ENCODE results near the gene FXYD1.

The FXYD1 gene

DNA sequence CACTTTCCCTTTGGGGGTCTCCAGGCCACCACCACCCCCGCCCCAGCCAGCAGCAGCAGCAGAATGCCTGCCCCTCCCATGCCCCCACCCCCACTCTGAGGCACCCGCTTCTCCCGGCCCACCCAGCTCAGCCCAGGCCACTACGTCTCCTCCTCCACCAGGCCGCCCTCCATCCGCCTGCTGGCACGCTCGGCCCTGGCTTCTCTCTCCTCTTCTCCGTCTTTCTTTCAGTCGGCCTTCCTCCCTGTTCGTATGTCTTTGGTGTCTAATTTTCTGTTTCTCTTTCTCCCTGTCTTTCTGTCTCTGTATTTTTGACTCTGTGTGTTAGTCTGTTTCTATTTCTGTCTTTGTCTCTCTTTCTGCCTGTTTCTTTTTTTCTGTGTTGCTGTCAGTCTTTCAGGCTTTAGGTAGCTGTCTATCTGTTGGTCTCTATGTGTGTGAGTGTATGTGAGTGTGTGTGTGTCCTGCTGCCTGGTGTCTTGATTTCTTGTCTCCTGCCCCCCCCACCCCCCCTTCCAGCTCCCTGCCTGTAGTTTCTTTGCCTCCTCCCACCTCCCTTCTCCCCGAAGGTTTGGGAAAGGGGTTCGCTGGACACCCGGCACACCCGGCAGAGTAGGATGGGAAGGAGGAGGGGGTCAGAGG, 3.9 kb upstream of the FXYD1 start, which contains the start of gene LGI4:
Gene LGI4, minus strand, starts transcription at position 459 of the 642 bp plus-strand sequence. Its CDS starts 379 bp downstream, at position 80.
- H3K36me3 ChIP-seq (ENCODE audit: insufficient read depth, low read length), result no peaks in the 10 kb centered on the region
- ATAC-seq (ENCODE audit: insufficient read depth, low read depth) (no peak), DNase-seq (no peak)
- H4K20me1 ChIP-seq (ENCODE audit: insufficient read depth, low read length), result no peaks in the 10 kb centered on the region
- no peaks in the 10 kb centered on the region for H3K4me1 ChIP-seq (ENCODE audit: insufficient read depth, low read length)
- no peaks in the 10 kb centered on the region for H3K79me2 ChIP-seq (ENCODE audit: insufficient read depth, low read length)
- no peaks in the 10 kb centered on the region for H3K27me3 ChIP-seq (ENCODE audit: insufficient read depth, low read length, poor library complexity)
- no peak within 1 kb of the TSS for H3K4me3 ChIP-seq (ENCODE audit: low read depth in 1 of 2, low read length in 2 of 2)
- H3K9me3 ChIP-seq (ENCODE audit: insufficient read depth, low read length, severe bottlenecking), result no peaks in the 10 kb centered on the region
- no peak within 1 kb of the TSS for H3K4me2 ChIP-seq (ENCODE audit: insufficient read depth, low read length)
- no peak within 1 kb of the TSS for H3K9ac ChIP-seq (ENCODE audit: low read depth, low read length)
- no peak within 1 kb of the TSS for H2AFZ ChIP-seq (ENCODE audit: low read depth, low read length)
- no peak within 1 kb of the TSS for H3K27ac ChIP-seq (ENCODE audit: low read length)
- TF ChIP-seq EZH2 (IDR thresholded peaks at IDR 0.05; ENCODE audit: borderline replicate concordance, low read depth, low read length, severe bottlenecking), result no peak
- TF ChIP-seq, protein P1, sequence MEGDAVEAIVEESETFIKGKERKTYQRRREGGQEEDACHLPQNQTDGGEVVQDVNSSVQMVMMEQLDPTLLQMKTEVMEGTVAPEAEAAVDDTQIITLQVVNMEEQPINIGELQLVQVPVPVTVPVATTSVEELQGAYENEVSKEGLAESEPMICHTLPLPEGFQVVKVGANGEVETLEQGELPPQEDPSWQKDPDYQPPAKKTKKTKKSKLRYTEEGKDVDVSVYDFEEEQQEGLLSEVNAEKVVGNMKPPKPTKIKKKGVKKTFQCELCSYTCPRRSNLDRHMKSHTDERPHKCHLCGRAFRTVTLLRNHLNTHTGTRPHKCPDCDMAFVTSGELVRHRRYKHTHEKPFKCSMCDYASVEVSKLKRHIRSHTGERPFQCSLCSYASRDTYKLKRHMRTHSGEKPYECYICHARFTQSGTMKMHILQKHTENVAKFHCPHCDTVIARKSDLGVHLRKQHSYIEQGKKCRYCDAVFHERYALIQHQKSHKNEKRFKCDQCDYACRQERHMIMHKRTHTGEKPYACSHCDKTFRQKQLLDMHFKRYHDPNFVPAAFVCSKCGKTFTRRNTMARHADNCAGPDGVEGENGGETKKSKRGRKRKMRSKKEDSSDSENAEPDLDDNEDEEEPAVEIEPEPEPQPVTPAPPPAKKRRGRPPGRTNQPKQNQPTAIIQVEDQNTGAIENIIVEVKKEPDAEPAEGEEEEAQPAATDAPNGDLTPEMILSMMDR (IDR thresholded peaks at IDR 0.05; ENCODE audit: borderline replicate concordance, extremely low read depth, low read length, poor library complexity, severe bottlenecking), result no peak

DNA sequence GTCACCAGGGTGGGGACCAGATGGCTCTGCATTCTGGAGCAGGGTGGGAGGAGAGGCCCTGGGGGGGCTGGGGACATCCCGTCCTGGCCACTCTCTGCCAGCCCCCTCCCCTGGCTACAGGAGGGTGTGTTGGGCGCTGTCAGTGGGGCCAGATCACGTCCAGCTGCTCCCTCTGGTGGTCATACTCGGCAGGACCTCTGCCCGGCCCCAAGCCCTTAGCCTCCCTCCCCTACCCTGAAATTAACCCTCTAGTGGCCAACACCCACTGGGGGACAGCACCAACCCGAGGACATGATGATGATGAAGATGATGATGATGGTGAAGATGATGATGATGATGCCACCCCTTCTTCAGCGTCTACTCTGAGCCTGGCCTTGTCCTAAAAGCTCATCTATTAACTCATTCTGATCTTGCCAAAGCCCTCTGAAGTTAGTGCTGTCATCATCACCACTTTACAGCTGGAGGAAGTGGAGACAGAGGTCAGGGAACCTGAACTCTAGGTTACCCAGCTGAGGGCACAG, 3.2 kb upstream of the FXYD1 start:
- ATAC-seq (ENCODE audit: insufficient read depth, low read depth) (peak; percentile 97), DNase-seq (peak; percentile 67)
- H3K27ac ChIP-seq (ENCODE audit: low read length), result no peak overlapping the region
- no peak overlapping the region for H3K4me2 ChIP-seq (ENCODE audit: insufficient read depth, low read length)
- no peaks in the 10 kb centered on the region for H3K27me3 ChIP-seq (ENCODE audit: insufficient read depth, low read length, poor library complexity)
- no peak overlapping the region for H3K4me3 ChIP-seq (ENCODE audit: low read depth in 1 of 2, low read length in 2 of 2)
- TF ChIP-seq, protein P1 (IDR thresholded peaks at IDR 0.05; ENCODE audit: borderline replicate concordance, extremely low read depth, low read length, poor library complexity, severe bottlenecking), result peak; percentile 87
- TF ChIP-seq EZH2 (IDR thresholded peaks at IDR 0.05; ENCODE audit: borderline replicate concordance, low read depth, low read length, severe bottlenecking), result no peak
- H2AFZ ChIP-seq (ENCODE audit: low read depth, low read length), result no peak overlapping the region
- no peaks in the 10 kb centered on the region for H3K79me2 ChIP-seq (ENCODE audit: insufficient read depth, low read length)
- H3K9ac ChIP-seq (ENCODE audit: low read depth, low read length), result no peak overlapping the region
- peaks cover under 1% of the 10 kb centered on the region for H3K4me1 ChIP-seq (ENCODE audit: insufficient read depth, low read length)
- no peaks in the 10 kb centered on the region for H3K36me3 ChIP-seq (ENCODE audit: insufficient read depth, low read length)
- peaks cover 7% of the 10 kb centered on the region; the same call in 1 of the 2 replicates for H4K20me1 ChIP-seq (ENCODE audit: insufficient read depth, low read length)
- no peaks in the 10 kb centered on the region for H3K9me3 ChIP-seq (ENCODE audit: insufficient read depth, low read length, severe bottlenecking)

DNA sequence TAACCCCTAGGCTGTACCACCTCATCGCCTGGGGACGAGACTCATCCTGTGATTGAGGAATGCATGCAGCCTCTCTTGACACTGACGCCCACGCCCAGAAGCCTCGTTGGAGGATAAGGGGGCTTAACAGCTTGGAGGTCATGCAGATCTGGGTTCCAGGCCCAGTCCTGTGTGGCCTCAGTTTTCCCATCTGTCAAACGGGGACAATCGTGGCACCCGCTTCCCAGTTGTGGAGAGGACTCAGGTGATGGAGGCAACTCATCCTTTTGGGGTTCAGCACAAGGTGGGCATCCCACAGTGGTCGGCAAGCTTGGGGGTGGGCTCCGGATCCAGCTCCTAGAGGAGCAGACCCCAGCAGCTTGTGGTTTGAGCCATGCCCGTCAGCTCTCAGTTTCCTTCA, 2.4 kb upstream of the FXYD1 start:
- Histone ChIP-seq H2AFZ (ENCODE audit: low read depth, low read length) (no peak overlapping the region), H4K20me1 (ENCODE audit: insufficient read depth, low read length) (peaks cover 9% of the 10 kb centered on the region; the same call in 1 of the 2 replicates), H3K4me2 (ENCODE audit: insufficient read depth, low read length) (no peak overlapping the region), H3K4me1 (ENCODE audit: insufficient read depth, low read length) (peaks cover 7% of the 10 kb centered on the region), H3K27ac (ENCODE audit: low read length) (no peak overlapping the region), H3K9me3 (ENCODE audit: insufficient read depth, low read length, severe bottlenecking) (no peaks in the 10 kb centered on the region), H3K9ac (ENCODE audit: low read depth, low read length) (no peak overlapping the region), H3K36me3 (ENCODE audit: insufficient read depth, low read length) (no peaks in the 10 kb centered on the region), H3K27me3 (ENCODE audit: insufficient read depth, low read length, poor library complexity) (no peaks in the 10 kb centered on the region), H3K79me2 (ENCODE audit: insufficient read depth, low read length) (no peaks in the 10 kb centered on the region), H3K4me3 (ENCODE audit: low read depth in 1 of 2, low read length in 2 of 2) (no peak overlapping the region)
- TF ChIP-seq, protein P1 (IDR thresholded peaks at IDR 0.05; ENCODE audit: borderline replicate concordance, extremely low read depth, low read length, poor library complexity, severe bottlenecking), result no peak
- no peak for TF ChIP-seq EZH2 (IDR thresholded peaks at IDR 0.05; ENCODE audit: borderline replicate concordance, low read depth, low read length, severe bottlenecking)
- no peak for DNase-seq
- no peak for ATAC-seq (ENCODE audit: insufficient read depth, low read depth)

Measured in DND-41 (cell line).